CD14-positive monocyte (primary cell): Measurements from ENCODE around the gene PROZ. TPM values are rescaled to one million over a fixed set of nuclear protein-coding genes. Genes with fewer than 3 reads are reported as not detected.

Source experiments
- DNase-seq, 3 donors: peaks; one replicate each; pipeline ENCODE4 v3.0.0-alpha.2; 2011 to 2022
- H2AFZ ChIP-seq: 2 replicates; pipeline ENCODE4 v1.6.0; 2012; ENCODE audit warnings: mild to moderate bottlenecking, low read depth, low read length, inconsistent platforms; ENCODE audit not compliant: insufficient read depth, poor library complexity, severe bottlenecking
- H3K27ac ChIP-seq, 2 donors: 1 replicate in 1 of 2; 2 replicates in 1 of 2; pipeline ENCODE4 v1.5.1; 2012 to 2013; ENCODE audit warnings: low read length in 2 of 2, control low read depth in 1 of 2, inconsistent platforms in 1 of 2, low read depth in 1 of 2, mild to moderate bottlenecking in 1 of 2
- H3K27me3 ChIP-seq, 2 donors: one replicate each; pipeline versions ENCODE4 v1.6.0 to v1.6.1; 2011 to 2013; ENCODE audit warnings: low read length in 2 of 2; ENCODE audit not compliant: control insufficient read depth in 2 of 2, insufficient read depth in 2 of 2
- H3K36me3 ChIP-seq, 2 donors: replicated peaks in 1 of 2; 1 replicate in 1 of 2; 2 replicates in 1 of 2; pipeline versions ENCODE4 v1.5.1 to v1.6.1; 2012 to 2013; ENCODE audit warnings: low read length in 2 of 2, control low read depth in 1 of 2, inconsistent platforms in 1 of 2, mild to moderate bottlenecking in 1 of 2; ENCODE audit not compliant: insufficient read depth in 2 of 2, control insufficient read depth in 1 of 2
- H3K4me1 ChIP-seq, 2 donors: 1 replicate in 1 of 2; 2 replicates in 1 of 2; pipeline versions ENCODE4 v1.5.1 to v1.6.1; 2012 to 2013; ENCODE audit warnings: low read length in 2 of 2, control low read depth in 1 of 2, inconsistent platforms in 1 of 2, mild to moderate bottlenecking in 1 of 2, moderate library complexity in 1 of 2; ENCODE audit not compliant: insufficient read depth in 2 of 2, control insufficient read depth in 1 of 2
- H3K4me2 ChIP-seq: replicated peaks from 2 replicates; pipeline ENCODE3; 2012; ENCODE audit warnings: low read length, moderate library complexity, mild to moderate bottlenecking; ENCODE audit not compliant: poor library complexity, severe bottlenecking; ENCODE audit errors: extremely low read depth
- H3K4me3 ChIP-seq, 3 experiments: fragments of 200-600 bp in 1 of 3; sonication (generic) in 1 of 3; replicated peaks in 1 of 3; 1 replicate in 2 of 3; 2 replicates in 1 of 3; pipeline ENCODE4 v1.5.1; 2011 to 2013; ENCODE audit warnings: low read length in 3 of 3, mild to moderate bottlenecking in 3 of 3, control low read depth in 2 of 3, low read depth in 2 of 3, inconsistent platforms in 1 of 3, moderate library complexity in 1 of 3
- H3K79me2 ChIP-seq: 2 replicates; pipeline ENCODE4 v1.6.0; 2012; ENCODE audit warnings: mild to moderate bottlenecking, control low read depth, inconsistent platforms, low read length, moderate library complexity; ENCODE audit not compliant: insufficient read depth
- H3K9ac ChIP-seq: 2 replicates; pipeline ENCODE4 v1.6.0; 2017; ENCODE audit warnings: low read length, mild to moderate bottlenecking; ENCODE audit not compliant: insufficient read depth, poor library complexity, severe bottlenecking
- H3K9me3 ChIP-seq, 2 donors: replicated peaks in 1 of 2; 1 replicate in 1 of 2; 2 replicates in 1 of 2; pipeline versions ENCODE4 v1.5.1 to v1.6.1; 2012 to 2013; ENCODE audit warnings: low read length in 2 of 2, control low read depth in 1 of 2; ENCODE audit not compliant: control insufficient read depth in 1 of 2, insufficient read depth in 1 of 2
- H4K20me1 ChIP-seq: 2 replicates; pipeline ENCODE4 v1.6.0; 2012; ENCODE audit warnings: mild to moderate bottlenecking, low read length, control low read depth, moderate library complexity; ENCODE audit not compliant: insufficient read depth
- H3K27ac Mint-ChIP-seq, 7 donors: one replicate each; pipeline ENCODE4 v1.8.0; 2020; ENCODE audit warnings: mild to moderate bottlenecking in 7 of 7, mixed read lengths in 7 of 7, moderate library complexity in 6 of 7, inconsistent platforms in 2 of 7
- H3K27me3 Mint-ChIP-seq, 3 donors: one replicate each; pipeline ENCODE4 v1.8.0; 2021 to 2022; ENCODE audit warnings: low read depth in 3 of 3, mild to moderate bottlenecking in 3 of 3, mixed read lengths in 3 of 3, moderate library complexity in 3 of 3, inconsistent platforms in 1 of 3
- H3K36me3 Mint-ChIP-seq, 2 donors: one replicate each; pipeline ENCODE4 v1.8.0; 2020; ENCODE audit warnings: mixed read lengths in 2 of 2, inconsistent platforms in 1 of 2, mild to moderate bottlenecking in 1 of 2
- H3K4me1 Mint-ChIP-seq: one replicate; pipeline ENCODE4 v1.8.0; 2020; ENCODE audit warnings: mild to moderate bottlenecking, mixed read lengths
- H3K4me3 Mint-ChIP-seq, 2 donors: one replicate each; pipeline ENCODE4 v1.8.0; 2020; ENCODE audit warnings: mild to moderate bottlenecking in 2 of 2, mixed read lengths in 2 of 2, moderate library complexity in 1 of 2
- H3K9me3 Mint-ChIP-seq, 7 donors: one replicate each; pipeline ENCODE4 v1.8.0; 2020 to 2022; ENCODE audit warnings: mixed read lengths in 7 of 7, mild to moderate bottlenecking in 6 of 7, moderate library complexity in 6 of 7, inconsistent platforms in 2 of 7
- WGBS: methylation state at CpG from one replicate; pipeline ENCODE4 v1.1.5; 2013; ENCODE audit warnings: missing lambda C conversion rate; ENCODE audit not compliant: insufficient coverage; 5-methylcytosine and 5-hydroxymethylcytosine counted together
- intact Hi-C, 2 donors: fragments of 100-400 bp; cut with micrococcal nuclease; formaldehyde crosslinking; loops; one replicate each; pipeline versions ENCODE4 v1.15.0 to v1.15.1; 2023
- polyA plus RNA-seq, 3 donors: library from polyadenylated mRNA; depleted of rRNA in 1 of 3; unstranded in 2 of 3; stranded (reverse) in 1 of 3; fragments of 300-500 nt in 2 of 3; fragments of >200 nt in 1 of 3; fragmentation: Illumina TruSeq in 2 of 3; gene quantifications; 1 replicate in 2 of 3; 2 replicates in 1 of 3; pipeline ENCODE4 v1.2.3, GENCODE V29; 2012 to 2021
- TF ChIP-seq, protein P1 (sequence below): fragments of 200-600 bp; IDR thresholded peaks from one replicate; pipeline ENCODE4 v1.8.0; 2022; ENCODE audit warnings: antibody characterized with exemption, mild to moderate bottlenecking

The PROZ gene
- polyA plus RNA-seq, 3 donors = not detected

DNA sequence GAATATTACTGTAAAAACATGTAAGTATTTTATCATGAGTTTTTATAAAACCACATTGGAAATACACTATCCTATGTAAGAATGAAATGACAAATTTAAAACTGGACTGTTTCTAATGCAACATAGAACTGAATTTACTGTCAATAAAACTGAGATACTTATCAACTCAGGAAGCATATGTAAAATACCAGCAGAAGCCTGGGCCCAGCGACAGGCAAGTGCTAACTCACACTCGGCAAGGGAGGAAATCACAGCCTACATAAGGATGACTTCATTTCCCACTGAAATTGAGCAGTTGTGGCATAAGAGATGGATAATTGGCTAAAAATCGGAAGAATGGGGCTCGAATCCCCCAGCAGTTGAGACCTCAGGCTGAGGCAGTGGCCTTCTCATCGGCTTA lies 12.1 kb downstream of the PROZ start:
- peaks cover 0 to 4% (median 4%) of the 10 kb centered on the region in 7 donors for H3K9me3 Mint-ChIP-seq
- Histone ChIP-seq H3K79me2 (no peaks in the 10 kb centered on the region), H2AFZ (no peak overlapping the region), H3K4me1 (peaks cover 0 to 14% of the 10 kb centered on the region in 2 donors), H3K27me3 (no peaks in the 10 kb centered on the region), H4K20me1 (no peaks in the 10 kb centered on the region), H3K9ac (no peak overlapping the region), H3K27ac (peak overlapping the region in 1 of 2 donors; percentile 58), H3K4me2 (no peak overlapping the region), H3K4me3 (no peak overlapping the region), H3K36me3 (peaks cover 0 to 9% of the 10 kb centered on the region in 2 donors), H3K9me3 (peaks cover 0 to 3% of the 10 kb centered on the region in 2 donors)
- 40% methylated on average over 4 of the region's 5 CpGs for WGBS
- TF ChIP-seq, protein P1, sequence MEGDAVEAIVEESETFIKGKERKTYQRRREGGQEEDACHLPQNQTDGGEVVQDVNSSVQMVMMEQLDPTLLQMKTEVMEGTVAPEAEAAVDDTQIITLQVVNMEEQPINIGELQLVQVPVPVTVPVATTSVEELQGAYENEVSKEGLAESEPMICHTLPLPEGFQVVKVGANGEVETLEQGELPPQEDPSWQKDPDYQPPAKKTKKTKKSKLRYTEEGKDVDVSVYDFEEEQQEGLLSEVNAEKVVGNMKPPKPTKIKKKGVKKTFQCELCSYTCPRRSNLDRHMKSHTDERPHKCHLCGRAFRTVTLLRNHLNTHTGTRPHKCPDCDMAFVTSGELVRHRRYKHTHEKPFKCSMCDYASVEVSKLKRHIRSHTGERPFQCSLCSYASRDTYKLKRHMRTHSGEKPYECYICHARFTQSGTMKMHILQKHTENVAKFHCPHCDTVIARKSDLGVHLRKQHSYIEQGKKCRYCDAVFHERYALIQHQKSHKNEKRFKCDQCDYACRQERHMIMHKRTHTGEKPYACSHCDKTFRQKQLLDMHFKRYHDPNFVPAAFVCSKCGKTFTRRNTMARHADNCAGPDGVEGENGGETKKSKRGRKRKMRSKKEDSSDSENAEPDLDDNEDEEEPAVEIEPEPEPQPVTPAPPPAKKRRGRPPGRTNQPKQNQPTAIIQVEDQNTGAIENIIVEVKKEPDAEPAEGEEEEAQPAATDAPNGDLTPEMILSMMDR = no peak
- peaks cover 21% of the 10 kb centered on the region for H3K4me1 Mint-ChIP-seq
- peak overlapping the region in 2 of 7 donors; percentile 12 to 47 for H3K27ac Mint-ChIP-seq
- peaks cover 27 to 35% of the 10 kb centered on the region in 2 donors for H3K36me3 Mint-ChIP-seq
- peaks cover 0 to 6% (median 3%) of the 10 kb centered on the region in 3 donors for H3K27me3 Mint-ChIP-seq
- intact Hi-C loops = no loop called here
- no peak for DNase-seq
- H3K4me3 Mint-ChIP-seq = no peak overlapping the region

DNA sequence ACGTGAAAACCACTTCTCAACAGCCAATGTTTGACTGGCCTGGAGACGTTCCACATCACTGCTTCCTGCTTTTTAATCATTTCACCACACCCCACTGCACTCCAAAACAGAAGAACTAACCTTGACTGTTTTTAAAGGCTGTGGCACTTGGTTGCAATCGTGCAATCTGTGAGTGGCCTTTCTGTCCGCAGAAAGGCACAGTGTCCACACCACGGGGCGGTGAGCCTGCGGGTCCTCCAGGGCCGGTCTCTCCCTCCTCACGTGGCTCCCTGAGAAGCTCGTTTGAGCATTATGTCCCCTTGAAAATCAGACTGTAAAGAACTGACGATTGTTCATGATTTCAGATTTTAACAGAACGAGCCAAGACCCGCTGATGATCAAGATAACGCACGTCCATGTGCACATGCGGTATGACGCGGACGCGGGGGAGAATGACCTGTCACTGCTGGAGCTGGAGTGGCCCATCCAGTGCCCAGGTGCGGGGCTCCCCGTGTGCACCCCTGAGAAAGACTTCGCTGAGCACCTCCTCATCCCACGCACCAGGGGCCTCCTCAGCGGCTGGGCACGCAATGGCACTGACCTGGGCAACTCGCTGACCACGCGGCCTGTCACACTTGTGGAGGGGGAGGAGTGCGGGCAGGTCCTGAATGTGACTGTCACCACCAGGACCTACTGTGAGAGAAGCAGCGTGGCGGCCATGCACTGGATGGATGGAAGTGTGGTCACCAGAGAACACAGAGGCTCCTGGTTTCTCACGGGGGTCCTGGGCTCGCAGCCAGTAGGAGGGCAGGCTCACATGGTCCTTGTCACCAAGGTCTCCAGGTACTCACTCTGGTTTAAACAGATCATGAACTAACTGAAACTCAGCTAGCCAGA lies 13.0 kb downstream of the PROZ start:
- intact Hi-C loops = no loop called here
- Mint-ChIP-seq H3K27ac (peak overlapping the region; percentile 16 to 83 (median 73)), H3K4me1 (peaks cover 28% of the 10 kb centered on the region), H3K9me3 (peaks cover 6 to 11% (median 10%) of the 10 kb centered on the region in 7 donors), H3K4me3 (peak overlapping the region in 1 of 2 donors; percentile 12), H3K36me3 (peaks cover 29 to 45% of the 10 kb centered on the region in 2 donors), H3K27me3 (peaks cover 0 to 5% (median 2%) of the 10 kb centered on the region in 3 donors)
- no peaks in the 10 kb centered on the region for H3K79me2 ChIP-seq
- peaks cover 0 to 10% of the 10 kb centered on the region in 2 donors for H3K9me3 ChIP-seq
- WGBS = 91% methylated on average over 34 of the region's 34 CpGs
- peaks cover 0 to 10% of the 10 kb centered on the region in 2 donors for H3K36me3 ChIP-seq
- H4K20me1 ChIP-seq = no peaks in the 10 kb centered on the region
- no peak overlapping the region for H3K9ac ChIP-seq
- no peak overlapping the region for H3K4me3 ChIP-seq
- peak overlapping the region in 1 of 2 donors; percentile 58 for H3K27ac ChIP-seq
- peaks cover 2 to 22% of the 10 kb centered on the region in 2 donors for H3K4me1 ChIP-seq
- no peak overlapping the region for H2AFZ ChIP-seq
- TF ChIP-seq, protein P1 = no peak
- H3K27me3 ChIP-seq = no peaks in the 10 kb centered on the region
- DNase-seq = no peak
- no peak overlapping the region for H3K4me2 ChIP-seq
